Adrenal gland (tissue), 5 donors: Measurements from ENCODE around the gene SLC24A4.

Source experiments
- CTCF ChIP-seq, 6 experiments: fragments of 450-650 bp in 4 of 6; fragments of 200-600 bp in 2 of 6; sonication (generic) in 1 of 6; IDR thresholded peaks; 1 replicate in 5 of 6; 2 replicates in 1 of 6; pipeline versions ENCODE4 v1.5.1 to v1.8.0; 2016 to 2021; ENCODE audit warnings: antibody characterized with exemption in 6 of 6, mild to moderate bottlenecking in 2 of 6, moderate library complexity in 1 of 6
- POLR2A ChIP-seq, 2 donors: fragments of 450-650 bp; IDR thresholded peaks; one replicate each; pipeline ENCODE4 v1.6.1; 2017; ENCODE audit warnings: antibody characterized with exemption in 2 of 2, mild to moderate bottlenecking in 2 of 2, moderate library complexity in 1 of 2
- donor health status: DM: no; HTN: no; CAD: no.

- no peak for TF ChIP-seq CTCF (IDR thresholded peaks at IDR 0.05)
- no peak for TF ChIP-seq POLR2A (IDR thresholded peaks at IDR 0.05)
Observed at GRCh38 chr14:92362781-92363235, 39.8 kb downstream of the SLC24A4 start.
